GM18507 (cell line): ENCODE measurements around the gene ADGRG7.

ENCODE experiments used
- DNase-seq: peaks from one replicate; pipeline ENCODE4 v3.0.0; 2011; ENCODE audit warnings: low read depth; ENCODE audit not compliant: insufficient read length; ENCODE audit errors: extremely low spot score
- FAIRE-seq: peaks from 2 replicates; lab custom pipeline; 2011; peaks lifted over from hg19 to GRCh38; lab: Jason Lieb, UNC

The ADGRG7 gene

GRCh38 chr3:100600181-100601042, 9.0 kb upstream of the ADGRG7 start:
- FAIRE-seq: no peak
- DNase-seq: no peak

GRCh38 chr3:100602506-100603444, 6.6 kb upstream of the ADGRG7 start:
- DNase-seq (no peak), FAIRE-seq (no peak)

GRCh38 chr3:100603469-100603868, 5.9 kb upstream of the ADGRG7 start:
- DNase-seq (no peak), FAIRE-seq (peak; percentile 85)

- FAIRE-seq (no peak), DNase-seq (no peak)
Observed at GRCh38 chr3:100605358-100605757, 4.0 kb upstream of the ADGRG7 start.

- FAIRE-seq (peak; percentile 78), DNase-seq (no peak)
Observed at GRCh38 chr3:100606894-100607512, 2.4 kb upstream of the ADGRG7 start.

GRCh38 chr3:100609963-100610362, 562 bp downstream of the ADGRG7 start:
- FAIRE-seq: no peak
- DNase-seq: no peak

GRCh38 chr3:100611221-100611620, 1.8 kb downstream of the ADGRG7 start:
- DNase-seq: no peak
- no peak for FAIRE-seq

- DNase-seq (no peak), FAIRE-seq (peak; percentile 70)
Observed at GRCh38 chr3:100613721-100614390, 4.5 kb downstream of the ADGRG7 start.

GRCh38 chr3:100614941-100615340, 5.5 kb downstream of the ADGRG7 start:
- DNase-seq: no peak
- peak; percentile 59 for FAIRE-seq

- no peak for FAIRE-seq
- DNase-seq: no peak
Observed at GRCh38 chr3:100615684-100616083, 6.3 kb downstream of the ADGRG7 start.

- no peak for FAIRE-seq
- no peak for DNase-seq
Observed at GRCh38 chr3:100621251-100621650, 11.8 kb downstream of the ADGRG7 start.

GRCh38 chr3:100627491-100627890, 18.1 kb downstream of the ADGRG7 start:
- no peak for DNase-seq
- no peak for FAIRE-seq

GRCh38 chr3:100629421-100630127, 20.2 kb downstream of the ADGRG7 start:
- FAIRE-seq (no peak), DNase-seq (no peak)

- DNase-seq (no peak), FAIRE-seq (no peak)
Observed at GRCh38 chr3:100630664-100631063, 21.3 kb downstream of the ADGRG7 start.

- FAIRE-seq: no peak
Observed at GRCh38 chr3:100631236-100631635, 21.8 kb downstream of the ADGRG7 start.

GRCh38 chr3:100634493-100635272, 25.3 kb downstream of the ADGRG7 start:
- DNase-seq: no peak
- peak; percentile 78 for FAIRE-seq

More at GRCh38 chr3:100631236-100631635, 21.8 kb downstream of the ADGRG7 start:
- no peak for DNase-seq

GRCh38 chr3:100635273-100635701, 25.9 kb downstream of the ADGRG7 start:
- FAIRE-seq (no peak), DNase-seq (no peak)

- no peak for DNase-seq
- FAIRE-seq: no peak
Observed at GRCh38 chr3:100637197-100637631, 27.8 kb downstream of the ADGRG7 start.
